Middle frontal gyrus (tissue), 1 donor: Measurements from ENCODE around the gene IQSEC3.
A peak's percentile ranks its signal among the peaks of the same experiment; 100 is the strongest.
"Not testable (repeated sequence)": the region's sequence is repeated elsewhere in the genome, so short reads cannot be mapped to it uniquely, and the experiment has no call there.

Source experiments
- DNase-seq: peaks from one replicate; pipeline ENCODE4 v3.0.0-alpha.2; 2015; ENCODE audit warnings: low spot score; ENCODE audit errors: extremely low spot score

IQSEC3 gene

GRCh38 chr12:177336-177979 is 110.9 kb downstream of the IQSEC3 start:
- no peak for DNase-seq

GRCh38 chr12:177980-178828 is 111.6 kb downstream of the IQSEC3 start:
- DNase-seq, result no peak

- DNase-seq, result no peak
Observed at GRCh38 chr12:178829-179109, 112.2 kb downstream of the IQSEC3 start.

- DNase-seq, result no peak
Observed at GRCh38 chr12:179131-179884, 112.7 kb downstream of the IQSEC3 start.

DNA sequence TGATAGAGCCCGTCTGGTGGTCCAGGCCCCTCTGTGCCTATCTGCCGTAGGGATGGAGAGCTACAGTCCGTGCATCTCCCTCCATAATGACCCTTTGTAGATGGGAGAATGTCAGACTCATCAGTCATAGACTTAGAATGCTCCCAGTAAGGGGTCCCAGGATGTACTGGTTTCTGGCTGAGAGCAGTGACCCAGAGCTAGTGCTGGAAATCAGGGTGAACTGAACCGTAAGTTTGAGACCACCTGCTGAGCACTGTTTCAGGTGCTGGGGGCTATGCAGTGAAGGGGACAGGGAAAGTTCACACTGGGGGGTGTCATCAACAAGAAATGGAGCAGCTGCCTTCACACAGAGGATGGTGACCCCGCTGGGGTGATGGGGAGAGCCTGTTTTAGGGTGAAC is 113.3 kb downstream of the IQSEC3 start:
- DNase-seq, result no peak

GRCh38 chr12:180445-180844 is 113.9 kb downstream of the IQSEC3 start:
- DNase-seq, result no peak

- no peak for DNase-seq
Observed at GRCh38 chr12:181921-182320, 115.4 kb downstream of the IQSEC3 start.

- DNase-seq, result no peak
Observed at GRCh38 chr12:182381-182892, 115.9 kb downstream of the IQSEC3 start.

DNA sequence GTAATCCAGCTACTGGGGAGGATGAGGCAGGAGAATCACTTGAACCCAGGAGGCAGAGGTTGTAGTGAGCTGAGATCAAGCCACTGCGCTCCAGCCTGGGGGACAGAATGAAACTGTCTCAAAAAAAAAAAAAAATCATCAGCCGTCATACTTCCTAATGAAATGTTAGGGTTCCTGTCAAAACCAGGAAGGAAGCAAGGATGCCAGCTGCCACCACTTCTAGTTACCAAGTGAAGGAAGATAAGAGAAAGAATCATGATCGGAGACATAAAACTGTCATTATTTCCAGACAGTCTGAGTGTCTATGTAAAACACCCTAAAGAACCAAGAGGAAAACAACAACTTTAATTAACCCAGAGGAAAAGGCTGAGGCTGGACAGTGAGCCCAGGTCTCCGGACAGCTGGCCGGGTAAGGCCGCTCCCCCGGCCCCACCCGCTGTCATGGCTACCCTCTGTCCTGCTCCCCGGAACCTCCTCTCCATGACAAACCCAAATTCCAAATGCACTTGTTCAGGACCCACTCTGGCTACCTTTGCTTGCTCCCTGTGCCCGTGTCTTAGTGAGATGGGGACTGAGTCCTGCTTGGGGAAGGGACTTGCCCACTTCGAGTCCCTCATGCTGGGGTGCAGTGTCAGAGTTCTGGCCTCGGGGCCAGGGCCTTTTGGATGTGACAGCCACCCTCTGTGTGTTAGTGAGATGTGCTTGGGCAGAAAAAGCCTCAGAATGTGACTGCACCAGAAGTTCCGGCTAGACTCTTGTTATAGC is 118.4 kb downstream of the IQSEC3 start:
- no peak for DNase-seq

DNA sequence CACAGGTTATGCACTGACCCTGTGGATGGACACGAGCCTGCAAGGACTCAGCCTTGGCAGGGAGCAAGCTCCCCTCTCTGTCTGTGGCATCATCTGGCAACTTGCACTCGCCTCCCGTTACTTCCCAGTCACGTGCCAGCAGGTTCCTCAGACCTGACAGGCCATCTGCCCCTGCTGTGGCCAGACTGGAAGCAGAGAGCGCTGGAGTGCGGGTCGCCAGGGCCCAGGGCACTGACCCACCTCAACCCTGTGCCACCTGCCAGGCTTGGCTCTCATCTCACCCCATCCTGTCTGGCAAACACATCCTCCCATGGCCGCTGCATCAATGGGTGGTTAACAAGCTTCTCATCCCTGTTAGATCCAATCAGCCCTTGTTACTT is 119.0 kb downstream of the IQSEC3 start:
- DNase-seq, result no peak

- DNase-seq, result no peak
Observed at GRCh38 chr12:186006-186625, 119.5 kb downstream of the IQSEC3 start.

- not testable (repeated sequence) for DNase-seq
Observed at GRCh38 chr12:187986-188909, 121.7 kb downstream of the IQSEC3 start.

GRCh38 chr12:188910-189621 is 122.5 kb downstream of the IQSEC3 start:
- DNase-seq, result peak; percentile 52

DNA sequence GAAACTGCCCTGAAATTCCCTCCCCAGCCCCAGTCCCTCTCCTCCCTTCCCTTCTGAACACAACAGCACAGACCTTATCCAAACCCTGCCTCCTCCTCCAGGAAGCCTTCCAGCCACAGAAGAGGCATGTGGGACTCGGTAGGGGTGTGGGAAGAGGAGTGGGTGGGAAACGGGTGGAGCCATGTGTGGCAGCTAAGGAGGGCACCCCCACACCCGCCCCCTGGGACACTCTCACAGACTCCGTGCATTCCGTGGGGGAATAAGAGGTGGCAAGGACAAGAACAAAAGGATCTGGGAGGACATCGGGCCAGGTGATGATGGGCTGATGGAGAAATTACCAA is 123.0 kb downstream of the IQSEC3 start:
- DNase-seq, result no peak

- no peak for DNase-seq
Observed at GRCh38 chr12:190881-191280, 124.3 kb downstream of the IQSEC3 start.

DNA sequence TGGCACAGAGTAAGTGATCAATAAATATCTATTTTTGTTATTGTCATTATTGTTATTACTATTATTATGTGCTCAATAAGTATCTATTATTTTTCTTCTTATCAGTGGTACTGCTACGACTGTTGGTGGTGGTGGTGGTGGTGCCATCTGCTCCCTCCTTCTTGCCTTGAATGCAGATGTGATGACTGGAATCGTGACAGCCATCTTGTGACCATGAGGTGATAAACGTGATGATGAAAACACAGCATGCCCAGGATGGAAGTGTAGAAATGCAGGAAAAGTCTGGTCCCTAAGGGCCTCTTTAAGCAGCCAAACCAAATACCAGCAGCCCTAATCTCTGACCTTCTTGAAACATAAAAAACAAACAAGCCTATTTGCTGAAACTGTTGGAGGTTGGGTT is 125.0 kb downstream of the IQSEC3 start:
- DNase-seq, result no peak

DNA sequence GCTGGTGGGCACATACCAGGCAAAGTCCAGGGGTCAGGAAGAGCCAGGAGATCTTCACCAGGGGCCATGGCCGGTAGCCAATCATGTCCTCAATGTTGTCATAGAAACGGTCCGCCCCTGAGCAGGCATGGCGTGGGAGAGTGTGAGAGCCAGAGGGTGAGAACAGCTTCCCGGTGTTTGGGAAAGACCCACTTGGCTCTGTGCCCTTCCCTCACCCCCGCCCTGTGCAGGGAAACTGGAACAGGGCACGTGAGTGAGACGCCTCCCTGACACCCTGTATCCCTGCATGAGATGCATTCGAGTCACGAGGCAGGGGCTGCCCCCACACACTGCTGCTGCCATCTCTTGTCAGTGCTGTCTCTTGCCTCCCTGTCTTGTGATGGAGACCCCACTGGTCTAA is 126.7 kb downstream of the IQSEC3 start:
- no peak for DNase-seq

DNA sequence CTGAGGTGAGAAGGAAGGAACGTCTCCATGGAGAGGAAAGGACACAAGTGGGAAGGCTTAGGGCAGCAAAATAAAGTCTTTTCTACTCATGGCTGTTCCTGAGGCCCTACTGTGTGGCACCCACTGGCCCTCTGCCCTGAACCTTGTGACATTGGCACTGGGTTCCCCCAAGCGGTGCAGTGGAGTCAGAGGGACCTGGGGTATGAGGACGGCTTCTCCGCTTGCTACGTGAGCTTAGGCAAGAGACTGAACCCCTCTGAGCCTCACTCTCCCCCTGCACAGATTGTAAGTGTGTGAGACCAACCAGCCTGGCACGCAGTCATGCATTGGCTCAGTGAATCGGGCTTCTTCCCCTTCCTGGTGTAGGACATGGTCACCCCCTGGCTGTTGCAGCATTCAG is 127.7 kb downstream of the IQSEC3 start:
- DNase-seq, result no peak

DNA sequence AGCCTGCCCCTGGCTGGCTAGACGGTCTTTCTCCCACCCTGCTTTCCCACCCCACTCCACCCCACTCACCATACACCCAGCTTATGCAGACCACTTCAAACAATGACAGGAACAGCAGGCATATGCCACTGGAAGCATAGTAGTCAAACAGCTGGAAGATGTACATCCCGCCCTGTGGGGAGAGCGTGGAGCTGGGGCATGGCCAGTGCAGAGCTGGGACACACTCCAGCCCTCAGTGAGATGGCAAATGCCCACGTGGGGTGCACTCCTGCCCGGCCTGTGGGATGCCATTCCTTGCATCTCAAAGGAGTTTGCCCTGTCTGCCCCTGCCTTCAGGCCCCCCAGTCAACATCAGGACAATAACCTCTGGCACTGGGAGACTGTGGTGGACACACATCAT is 128.6 kb downstream of the IQSEC3 start:
- DNase-seq, result no peak
